Hepatocyte (in vitro differentiated cells): ENCODE measurements around the gene NEDD9.

Source experiments
- CTCF ChIP-seq: fragments of 200-600 bp; sonication (generic); IDR thresholded peaks from 2 replicates; pipeline ENCODE4 v1.5.1; 2016; ENCODE audit warnings: antibody characterized with exemption, mild to moderate bottlenecking; ENCODE audit not compliant: poor library complexity
- EZH2 ChIP-seq: fragments of 200-600 bp; sonication (generic); IDR thresholded peaks from 2 replicates; pipeline ENCODE4 v1.6.1; 2016; ENCODE audit warnings: antibody characterized with exemption, mild to moderate bottlenecking, borderline replicate concordance
- EZH2phosphoT487 ChIP-seq: fragments of 200-600 bp; sonication (generic); IDR thresholded peaks from one replicate; pipeline ENCODE4 v1.6.1; 2018; ENCODE audit warnings: antibody characterized with exemption, mild to moderate bottlenecking, low read depth, moderate library complexity; ENCODE audit not compliant: unreplicated experiment, severe bottlenecking

- TF ChIP-seq CTCF (no peak), EZH2 (no peak), EZH2phosphoT487 (no peak)
Observed at GRCh38 chr6:11280394-11280793, 47.9 kb upstream of the NEDD9 start.
